CD4-positive, alpha-beta T cell treated with Interleukin-15 for 1 hour (primary cell): ENCODE measurements around the gene DGKI.

Experiments used
- DNase-seq: peaks from one replicate; pipeline ENCODE4 v3.0.0-alpha.2; 2020

The DGKI gene

GRCh38 chr7:137393570-137393969 is 453.2 kb downstream of the DGKI start:
- DNase-seq: no peak

- no peak for DNase-seq
These were observed 456.7 kb downstream of the DGKI start for GRCh38 chr7:137390076-137390475.

GRCh38 chr7:137388916-137389315 is 457.9 kb downstream of the DGKI start:
- no peak for DNase-seq

GRCh38 chr7:137386966-137387365 is 459.8 kb downstream of the DGKI start:
- DNase-seq: no peak

GRCh38 chr7:137381045-137381444 is 465.7 kb downstream of the DGKI start:
- DNase-seq: no peak

GRCh38 chr7:137373507-137373906 is 473.3 kb downstream of the DGKI start:
- no peak for DNase-seq

- DNase-seq: no peak
These were observed 475.2 kb downstream of the DGKI start for GRCh38 chr7:137371616-137372015.

- no peak for DNase-seq
These were observed 479.8 kb downstream of the DGKI start for GRCh38 chr7:137366995-137367394.

GRCh38 chr7:137363683-137364082 is 483.1 kb downstream of the DGKI start:
- no peak for DNase-seq

GRCh38 chr7:137360087-137360679 is 486.6 kb downstream of the DGKI start:
- DNase-seq: no peak

GRCh38 chr7:137354961-137355360 is 491.8 kb downstream of the DGKI start:
- DNase-seq: no peak

- DNase-seq: no peak
These were observed 492.4 kb downstream of the DGKI start for GRCh38 chr7:137354396-137354795.

GRCh38 chr7:137351941-137352340 is 494.8 kb downstream of the DGKI start:
- DNase-seq: no peak

- DNase-seq: no peak
These were observed 500.9 kb downstream of the DGKI start for GRCh38 chr7:137345799-137346449.

GRCh38 chr7:137343281-137343841 is 503.4 kb downstream of the DGKI start, which contains the start of gene PTN:
TSS of gene PTN (minus strand) at chr7:137343733. CDS start at chr7:137254973, 88,760 bp downstream.
- DNase-seq: no peak

GRCh38 chr7:137342828-137343261 is 503.9 kb downstream of the DGKI start:
- no peak for DNase-seq

- DNase-seq: no peak
These were observed 504.5 kb downstream of the DGKI start for GRCh38 chr7:137342265-137342664.

GRCh38 chr7:137337902-137338301 is 508.9 kb downstream of the DGKI start:
- no peak for DNase-seq

- DNase-seq: no peak
These were observed 511.0 kb downstream of the DGKI start for GRCh38 chr7:137335814-137336213.

GRCh38 chr7:137331378-137331777 is 515.4 kb downstream of the DGKI start:
- DNase-seq: no peak
